BLaER1 treated with 17β-estradiol and CSF1 and Interleukin-3, amounts not matched to agents 10 nM and 100 nM (cell line): ENCODE data around the gene DAB1.

ENCODE experiments used
- H3K27ac ChIP-seq, 11 experiments: shearing (Covaris generic); formaldehyde crosslinking; 2 replicates each; pipeline ENCODE4 v1.8.1; 2022
- H3K27me3 ChIP-seq, 11 experiments: shearing (Covaris generic); formaldehyde crosslinking; 2 replicates each; pipeline ENCODE4 v1.8.1; 2022
- H3K36me3 ChIP-seq, 11 experiments: shearing (Covaris generic); formaldehyde crosslinking; 2 replicates each; pipeline ENCODE4 v1.8.1; 2022
- H3K4me1 ChIP-seq, 10 experiments: shearing (Covaris generic); formaldehyde crosslinking; 2 replicates each; pipeline ENCODE4 v1.8.1; 2022
- H3K4me2 ChIP-seq, 11 experiments: shearing (Covaris generic); formaldehyde crosslinking; 2 replicates each; pipeline ENCODE4 v1.8.1; 2022
- H3K4me3 ChIP-seq, 10 experiments: shearing (Covaris generic); formaldehyde crosslinking; 2 replicates each; pipeline ENCODE4 v1.8.1; 2022
- H3K9ac ChIP-seq, 11 experiments: shearing (Covaris generic); formaldehyde crosslinking; 2 replicates each; pipeline ENCODE4 v1.8.1; 2022
- H3K9me3 ChIP-seq, 11 experiments: shearing (Covaris generic); formaldehyde crosslinking; replicated peaks in 1 of 11; 2 replicates each; pipeline ENCODE4 v1.8.1; 2022
- H4K20me1 ChIP-seq, 11 experiments: shearing (Covaris generic); formaldehyde crosslinking; 2 replicates each; pipeline ENCODE4 v1.8.1; 2022
- Cebpa-rat ChIP-seq, 11 experiments: shearing (Covaris generic); IDR thresholded peaks; 2 replicates each; pipeline ENCODE4 v1.8.1; 2022

DAB1 gene

GRCh38 chr1:57162607-57163261 is 261.1 kb downstream of the DAB1 start:
- no peaks in the 10 kb centered on the region for H4K20me1 ChIP-seq
- H3K9ac ChIP-seq: no peak overlapping the region
- H3K4me1 ChIP-seq: peaks cover 12 to 28% (median 23%) of the 10 kb centered on the region in 10 experiments
- no peak overlapping the region for H3K27ac ChIP-seq
- peak overlapping the region in 3 of 11 experiments; percentile 15 to 49 (median 45); a peak in 5 of 22 replicates for H3K4me2 ChIP-seq
- H3K36me3 ChIP-seq: no peaks in the 10 kb centered on the region
- H3K9me3 ChIP-seq: no peaks in the 10 kb centered on the region
- H3K4me3 ChIP-seq: no peak overlapping the region
- no peak for TF ChIP-seq Cebpa-rat (IDR thresholded peaks at IDR 0.05)
- H3K27me3 ChIP-seq: no peaks in the 10 kb centered on the region

GRCh38 chr1:57160594-57160993 is 263.3 kb downstream of the DAB1 start:
- peaks cover 0 to 10% (median 0%) of the 10 kb centered on the region in 11 experiments; a peak in 5 of 22 replicates for H3K9me3 ChIP-seq
- H3K36me3 ChIP-seq: no peaks in the 10 kb centered on the region
- H3K4me1 ChIP-seq: peaks cover 12 to 35% (median 30%) of the 10 kb centered on the region in 10 experiments
- H3K9ac ChIP-seq: no peak overlapping the region
- no peaks in the 10 kb centered on the region for H4K20me1 ChIP-seq
- no peak overlapping the region for H3K27ac ChIP-seq
- no peak overlapping the region for H3K4me2 ChIP-seq
- no peaks in the 10 kb centered on the region for H3K27me3 ChIP-seq
- no peak overlapping the region for H3K4me3 ChIP-seq
- TF ChIP-seq Cebpa-rat (IDR thresholded peaks at IDR 0.05): no peak

- H3K27me3 ChIP-seq: no peaks in the 10 kb centered on the region
- H3K4me2 ChIP-seq: peak overlapping the region in 1 of 11 experiments; percentile 56; a peak in 1 of 22 replicates
- no peak overlapping the region for H3K4me3 ChIP-seq
- H3K9ac ChIP-seq: no peak overlapping the region
- H3K4me1 ChIP-seq: peaks cover 9 to 19% (median 17%) of the 10 kb centered on the region in 10 experiments; a peak in 19 of 20 replicates
- peaks cover 0 to 17% (median 5%) of the 10 kb centered on the region in 11 experiments; a peak in 7 of 22 replicates for H3K9me3 ChIP-seq
- H3K36me3 ChIP-seq: no peaks in the 10 kb centered on the region
- no peaks in the 10 kb centered on the region for H4K20me1 ChIP-seq
- H3K27ac ChIP-seq: no peak overlapping the region
- no peak for TF ChIP-seq Cebpa-rat (IDR thresholded peaks at IDR 0.05)
Measured at GRCh38 chr1:57158604-57158998, 265.3 kb downstream of the DAB1 start.

GRCh38 chr1:57157818-57158603 is 265.8 kb downstream of the DAB1 start:
- no peak overlapping the region for H3K27ac ChIP-seq
- peak overlapping the region in 10 of 11 experiments; percentile 2 to 69 (median 38); a peak in 16 of 22 replicates for H3K4me2 ChIP-seq
- peaks cover 0 to 17% (median 5%) of the 10 kb centered on the region in 11 experiments; a peak in 7 of 22 replicates for H3K9me3 ChIP-seq

GRCh38 chr1:57156907-57157306 is 267.0 kb downstream of the DAB1 start:
- H3K4me1 ChIP-seq: peaks cover 0 to 13% (median 11%) of the 10 kb centered on the region in 10 experiments; a peak in 15 of 20 replicates
- no peak overlapping the region for H3K9ac ChIP-seq
- H3K9me3 ChIP-seq: peaks cover 0 to 17% (median 5%) of the 10 kb centered on the region in 11 experiments; a peak in 7 of 22 replicates
- H3K4me2 ChIP-seq: peak overlapping the region in 3 of 11 experiments; percentile 32 to 56 (median 40); a peak in 5 of 22 replicates
- H3K27ac ChIP-seq: no peak overlapping the region
- H4K20me1 ChIP-seq: no peaks in the 10 kb centered on the region
- TF ChIP-seq Cebpa-rat (IDR thresholded peaks at IDR 0.05): no peak
- no peaks in the 10 kb centered on the region for H3K27me3 ChIP-seq
- H3K4me3 ChIP-seq: no peak overlapping the region
- no peaks in the 10 kb centered on the region for H3K36me3 ChIP-seq

More at GRCh38 chr1:57157818-57158603, 265.8 kb downstream of the DAB1 start:
- no peaks in the 10 kb centered on the region for H4K20me1 ChIP-seq
- H3K4me3 ChIP-seq: no peak overlapping the region
- no peak overlapping the region for H3K9ac ChIP-seq
- H3K4me1 ChIP-seq: peaks cover 3 to 13% (median 11%) of the 10 kb centered on the region in 10 experiments; a peak in 18 of 20 replicates
- no peaks in the 10 kb centered on the region for H3K36me3 ChIP-seq
- no peak for TF ChIP-seq Cebpa-rat (IDR thresholded peaks at IDR 0.05)
- H3K27me3 ChIP-seq: no peaks in the 10 kb centered on the region

- Histone ChIP-seq H3K9me3 (no peaks in the 10 kb centered on the region), H3K4me3 (no peak overlapping the region), H3K36me3 (peaks cover 0 to 9% (median 0%) of the 10 kb centered on the region in 11 experiments; a peak in 1 of 22 replicates), H3K9ac (no peak overlapping the region), H4K20me1 (no peaks in the 10 kb centered on the region), H3K4me2 (no peak overlapping the region), H3K4me1 (no peaks in the 10 kb centered on the region), H3K27me3 (no peaks in the 10 kb centered on the region), H3K27ac (no peak overlapping the region)
- no peak for TF ChIP-seq Cebpa-rat (IDR thresholded peaks at IDR 0.05)
Measured at GRCh38 chr1:57146100-57146499, 277.8 kb downstream of the DAB1 start.

- Histone ChIP-seq H3K4me1 (peaks cover 0 to 5% (median 0%) of the 10 kb centered on the region in 10 experiments; a peak in 4 of 20 replicates), H3K9me3 (no peaks in the 10 kb centered on the region), H4K20me1 (no peaks in the 10 kb centered on the region), H3K27ac (no peak overlapping the region), H3K4me2 (no peak overlapping the region), H3K27me3 (no peaks in the 10 kb centered on the region), H3K36me3 (peaks cover 0 to 9% (median 0%) of the 10 kb centered on the region in 11 experiments; a peak in 1 of 22 replicates), H3K4me3 (no peak overlapping the region), H3K9ac (no peak overlapping the region)
- TF ChIP-seq Cebpa-rat (IDR thresholded peaks at IDR 0.05): no peak
Measured at GRCh38 chr1:57142999-57143398, 280.9 kb downstream of the DAB1 start.

GRCh38 chr1:57142169-57142568 is 281.7 kb downstream of the DAB1 start:
- Histone ChIP-seq H3K4me3 (no peak overlapping the region), H3K36me3 (peaks cover 0 to 9% (median 0%) of the 10 kb centered on the region in 11 experiments; a peak in 1 of 22 replicates), H3K27me3 (no peaks in the 10 kb centered on the region), H3K9ac (no peak overlapping the region), H3K4me2 (no peak overlapping the region), H3K9me3 (no peaks in the 10 kb centered on the region), H4K20me1 (no peaks in the 10 kb centered on the region), H3K4me1 (peaks cover 0 to 6% (median 0%) of the 10 kb centered on the region in 10 experiments; a peak in 4 of 20 replicates), H3K27ac (no peak overlapping the region)
- no peak for TF ChIP-seq Cebpa-rat (IDR thresholded peaks at IDR 0.05)
